Measurements from ENCODE around the gene TMEM131. TPM values are rescaled to one million over a fixed set of nuclear protein-coding genes. Genes with fewer than 3 reads are reported as not detected.

TMEM131 gene
- total RNA-seq, 2 donors from 2014 or later: 39.0 to 43.0 TPM

- no peaks in the 10 kb centered on the region for H3K4me1 ChIP-seq (ENCODE audit: control insufficient read depth, insufficient read depth, low read length)
- no peak overlapping the region for H3K27ac Mint-ChIP-seq
- H3K27me3 ChIP-seq (ENCODE audit: control insufficient read depth, insufficient read depth, low read length, poor library complexity, severe bottlenecking): no peaks in the 10 kb centered on the region
- no peak overlapping the region for H3K9ac ChIP-seq (ENCODE audit: extremely low read depth, low read length, poor library complexity, severe bottlenecking)
- no peaks in the 10 kb centered on the region for H3K9me3 ChIP-seq (ENCODE audit: control insufficient read depth, low read length)
- H3K4me3 ChIP-seq (ENCODE audit: low read length): no peak overlapping the region
- H3K36me3 ChIP-seq (ENCODE audit: control insufficient read depth, insufficient read depth, low read length): peaks cover 20% of the 10 kb centered on the region
- no peak overlapping the region for H3K27ac ChIP-seq (ENCODE audit: low read depth, low read length)
- no CpG with 5 or more reads among the region's 1 CpG for WGBS, 2 experiments (ENCODE audit: insufficient coverage in 1 of 2, insufficient read length in 1 of 2)
- H3K27me3 Mint-ChIP-seq (ENCODE audit: insufficient read depth): no peaks in the 10 kb centered on the region
- H3K36me3 Mint-ChIP-seq (ENCODE audit: low read depth): peaks cover 10% of the 10 kb centered on the region
- peaks cover 6% of the 10 kb centered on the region for H3K4me1 Mint-ChIP-seq
- H3K4me3 Mint-ChIP-seq: no peak overlapping the region
- DNase-seq: no peak
- no peak for TF ChIP-seq CTCF (conservative IDR thresholded peaks at IDR 0.05)
- no peaks in the 10 kb centered on the region for H3K9me3 Mint-ChIP-seq
Observed at GRCh38 chr2:97911922-97912575, 83.7 kb downstream of the TMEM131 start.

GRCh38 chr2:97911206-97911921 is 84.4 kb downstream of the TMEM131 start:
- peaks cover 6% of the 10 kb centered on the region for H3K4me1 Mint-ChIP-seq
- H3K9me3 ChIP-seq (ENCODE audit: control insufficient read depth, low read length): no peaks in the 10 kb centered on the region
- H3K4me3 ChIP-seq (ENCODE audit: low read length): no peak overlapping the region
- no peaks in the 10 kb centered on the region for H3K4me1 ChIP-seq (ENCODE audit: control insufficient read depth, insufficient read depth, low read length)
- no peak for DNase-seq
- peaks cover 27% of the 10 kb centered on the region for H3K36me3 ChIP-seq (ENCODE audit: control insufficient read depth, insufficient read depth, low read length)
- H3K27me3 ChIP-seq (ENCODE audit: control insufficient read depth, insufficient read depth, low read length, poor library complexity, severe bottlenecking): no peaks in the 10 kb centered on the region
- peaks cover 14% of the 10 kb centered on the region for H3K36me3 Mint-ChIP-seq (ENCODE audit: low read depth)
- no peak overlapping the region for H3K4me3 Mint-ChIP-seq
- no peak overlapping the region for H3K27ac ChIP-seq (ENCODE audit: low read depth, low read length)
- TF ChIP-seq CTCF (conservative IDR thresholded peaks at IDR 0.05): no peak
- H3K9ac ChIP-seq (ENCODE audit: extremely low read depth, low read length, poor library complexity, severe bottlenecking): no peak overlapping the region
- H3K9me3 Mint-ChIP-seq: no peaks in the 10 kb centered on the region
- no peaks in the 10 kb centered on the region for H3K27me3 Mint-ChIP-seq (ENCODE audit: insufficient read depth)
- 96 to 97% methylated on average over 2 to 3 of the region's 4 CpGs for WGBS, 2 experiments (ENCODE audit: insufficient coverage in 1 of 2, insufficient read length in 1 of 2)
- H3K27ac Mint-ChIP-seq: no peak overlapping the region

- Mint-ChIP-seq H3K4me1 (peaks cover 6% of the 10 kb centered on the region), H3K27ac (no peak overlapping the region), H3K27me3 (ENCODE audit: insufficient read depth) (no peaks in the 10 kb centered on the region), H3K4me3 (no peak overlapping the region), H3K36me3 (ENCODE audit: low read depth) (peaks cover 18% of the 10 kb centered on the region), H3K9me3 (no peaks in the 10 kb centered on the region)
- Histone ChIP-seq H3K9ac (ENCODE audit: extremely low read depth, low read length, poor library complexity, severe bottlenecking) (no peak overlapping the region), H3K4me3 (ENCODE audit: low read length) (no peak overlapping the region), H3K27ac (ENCODE audit: low read depth, low read length) (no peak overlapping the region), H3K9me3 (ENCODE audit: control insufficient read depth, low read length) (no peaks in the 10 kb centered on the region), H3K27me3 (ENCODE audit: control insufficient read depth, insufficient read depth, low read length, poor library complexity, severe bottlenecking) (no peaks in the 10 kb centered on the region), H3K4me1 (ENCODE audit: control insufficient read depth, insufficient read depth, low read length) (no peaks in the 10 kb centered on the region), H3K36me3 (ENCODE audit: control insufficient read depth, insufficient read depth, low read length) (peaks cover 34% of the 10 kb centered on the region)
- no peak for TF ChIP-seq CTCF (conservative IDR thresholded peaks at IDR 0.05)
- no peak for DNase-seq
- WGBS, 2 experiments (ENCODE audit: insufficient coverage in 1 of 2, insufficient read length in 1 of 2): 90 to 98% methylated on average over 2 to 7 of the region's 9 CpGs
Observed at GRCh38 chr2:97910403-97911205, 85.1 kb downstream of the TMEM131 start.

Measured in endodermal cell (in vitro differentiated cells).